Prostate gland (tissue), 2 donors: ENCODE measurements around the gene NGEF. TPM values are rescaled to one million over a fixed set of nuclear protein-coding genes. Genes with fewer than 3 reads are reported as not detected.
"Not testable (repeated sequence)": the region's sequence is repeated elsewhere in the genome, so short reads cannot be mapped to it uniquely, and the experiment has no call there.

Experiments
- DNase-seq: peaks from one replicate; pipeline ENCODE4 v3.0.0-alpha.2; 2019; ENCODE audit warnings: low spot score
- H3K27ac ChIP-seq, 2 donors: fragments of 200-600 bp; sonication (generic); 2 replicates each; pipeline ENCODE4 v1.5.1; 2017 to 2019
- H3K27me3 ChIP-seq: fragments of 200-600 bp; sonication (generic); replicated peaks from 2 replicates; pipeline ENCODE4 v1.5.1; 2019; ENCODE audit not compliant: insufficient read depth
- H3K36me3 ChIP-seq, 2 donors: fragments of 200-600 bp; sonication (generic); 1 replicate in 1 of 2; 2 replicates in 1 of 2; pipeline versions ENCODE4 v1.5.1 to v1.8.1; 2017 to 2019
- H3K4me1 ChIP-seq: fragments of 200-600 bp; sonication (generic); replicated peaks from 2 replicates; pipeline ENCODE4 v1.5.1; 2019
- H3K4me3 ChIP-seq, 2 donors: fragments of 200-600 bp; sonication (generic); 2 replicates each; pipeline ENCODE4 v1.5.1; 2017 to 2019
- H3K9me3 ChIP-seq: fragments of 200-600 bp; sonication (generic); 2 replicates; pipeline ENCODE4 v1.5.1; 2017
- POLR2A ChIP-seq: fragments of 450-650 bp; IDR thresholded peaks from one replicate; pipeline ENCODE4 v1.6.1; 2016; ENCODE audit warnings: antibody characterized with exemption, mild to moderate bottlenecking
- POLR2AphosphoS5 ChIP-seq: sonication (generic); formaldehyde crosslinking; IDR thresholded peaks from one replicate; pipeline ENCODE4 v1.6.1; 2017; ENCODE audit warnings: antibody characterized with exemption
- WGBS: methylation state at CpG from one replicate; pipeline ENCODE4 v1.1.5; 2018; 5-methylcytosine and 5-hydroxymethylcytosine counted together
- intact Hi-C: fragments of 100-400 bp; cut with DNase I; formaldehyde crosslinking; loops from one replicate; pipeline ENCODE4 v1.14.2; 2022
- total RNA-seq, 2 donors: library from RNA; depleted of rRNA; stranded (reverse); fragments of >200 nt; gene quantifications; one replicate each; pipeline ENCODE4 v1.1.0, GENCODE V29; 2016
- TF ChIP-seq, protein P1 (sequence below), 4 experiments: fragments of 200-600 bp in 2 of 4; fragments of 450-650 bp in 2 of 4; sonication (generic) in 2 of 4; IDR thresholded peaks; 1 replicate in 3 of 4; 2 replicates in 1 of 4; pipeline ENCODE4 v1.5.1; 2016 to 2019; ENCODE audit warnings: antibody characterized with exemption in 4 of 4, mild to moderate bottlenecking in 2 of 4, moderate library complexity in 2 of 4

The NGEF gene
- total RNA-seq, 2 donors from 2014 or later, result 2.0 to 19.0 TPM

DNA sequence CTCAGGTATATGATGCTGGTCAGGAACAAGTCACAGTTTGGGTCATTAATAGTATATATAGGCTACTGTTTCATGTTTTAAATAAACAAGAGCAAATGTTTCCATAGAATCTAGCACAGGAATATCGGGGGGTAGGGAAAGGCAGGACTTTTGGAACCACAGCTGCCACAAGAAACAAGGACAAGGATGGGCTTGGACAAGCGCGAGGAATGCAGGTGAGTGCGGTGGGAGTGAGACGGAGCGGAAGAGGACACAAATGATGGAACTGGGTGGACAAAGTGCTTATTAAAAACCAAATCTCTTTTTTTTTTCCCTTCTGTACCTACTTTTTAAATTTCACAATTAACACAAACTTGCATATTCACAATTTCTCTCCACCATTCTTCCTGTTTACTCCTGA is 93.9 kb downstream of the NGEF start:
- Histone ChIP-seq H3K36me3 (no peaks in the 10 kb centered on the region), H3K4me1 (no peaks in the 10 kb centered on the region), H3K4me3 (no peak overlapping the region), H3K27me3 (peaks cover 3% of the 10 kb centered on the region), H3K27ac (no peak overlapping the region), H3K9me3 (no peaks in the 10 kb centered on the region)
- TF ChIP-seq, protein P1, sequence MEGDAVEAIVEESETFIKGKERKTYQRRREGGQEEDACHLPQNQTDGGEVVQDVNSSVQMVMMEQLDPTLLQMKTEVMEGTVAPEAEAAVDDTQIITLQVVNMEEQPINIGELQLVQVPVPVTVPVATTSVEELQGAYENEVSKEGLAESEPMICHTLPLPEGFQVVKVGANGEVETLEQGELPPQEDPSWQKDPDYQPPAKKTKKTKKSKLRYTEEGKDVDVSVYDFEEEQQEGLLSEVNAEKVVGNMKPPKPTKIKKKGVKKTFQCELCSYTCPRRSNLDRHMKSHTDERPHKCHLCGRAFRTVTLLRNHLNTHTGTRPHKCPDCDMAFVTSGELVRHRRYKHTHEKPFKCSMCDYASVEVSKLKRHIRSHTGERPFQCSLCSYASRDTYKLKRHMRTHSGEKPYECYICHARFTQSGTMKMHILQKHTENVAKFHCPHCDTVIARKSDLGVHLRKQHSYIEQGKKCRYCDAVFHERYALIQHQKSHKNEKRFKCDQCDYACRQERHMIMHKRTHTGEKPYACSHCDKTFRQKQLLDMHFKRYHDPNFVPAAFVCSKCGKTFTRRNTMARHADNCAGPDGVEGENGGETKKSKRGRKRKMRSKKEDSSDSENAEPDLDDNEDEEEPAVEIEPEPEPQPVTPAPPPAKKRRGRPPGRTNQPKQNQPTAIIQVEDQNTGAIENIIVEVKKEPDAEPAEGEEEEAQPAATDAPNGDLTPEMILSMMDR (IDR thresholded peaks at IDR 0.05), result no peak
- no peak for TF ChIP-seq POLR2AphosphoS5
- TF ChIP-seq POLR2A, result no peak
- 79% methylated on average over 6 of the region's 6 CpGs for WGBS
- DNase-seq, result no peak
- intact Hi-C loops, result no loop called here

- intact Hi-C loops, result no loop called here
- no peak for DNase-seq
- WGBS, result 68% methylated on average over 2 of the region's 2 CpGs
Measured at GRCh38 chr2:232913903-232914302, 99.2 kb downstream of the NGEF start.

DNA sequence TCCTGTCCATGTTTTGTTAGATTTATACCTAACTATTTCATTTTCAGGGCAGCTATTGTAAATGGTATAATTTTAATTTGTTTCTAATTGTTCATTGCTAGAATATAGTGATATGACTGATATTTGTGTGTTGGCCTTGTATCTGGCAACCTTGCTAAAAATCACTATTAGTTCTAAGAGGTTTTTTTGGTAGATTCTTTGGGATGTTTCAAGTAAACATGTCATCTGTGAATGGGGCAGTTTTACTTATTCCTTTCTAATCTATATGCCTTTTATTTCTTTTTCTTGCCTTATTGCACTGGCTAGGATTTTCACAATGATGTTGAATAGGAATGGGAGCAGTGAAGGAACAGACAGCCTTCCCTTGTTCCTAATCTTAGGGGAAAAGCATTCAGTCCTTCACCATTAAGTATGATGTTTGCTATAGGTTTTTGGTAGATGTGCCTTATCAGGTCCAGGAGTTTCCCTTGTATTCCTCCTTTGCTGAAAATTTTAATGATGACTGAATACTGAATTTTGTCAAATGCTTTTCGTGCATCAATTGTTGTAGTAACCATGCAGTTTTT is 101.3 kb downstream of the NGEF start:
- Histone ChIP-seq H3K9me3 (no peaks in the 10 kb centered on the region), H3K36me3 (no peaks in the 10 kb centered on the region), H3K27me3 (no peaks in the 10 kb centered on the region), H3K27ac (no peak overlapping the region), H3K4me3 (no peak overlapping the region), H3K4me1 (no peaks in the 10 kb centered on the region)
- no peak for TF ChIP-seq POLR2AphosphoS5
- TF ChIP-seq, protein P1 (IDR thresholded peaks at IDR 0.05), result no peak
- TF ChIP-seq POLR2A, result no peak
- no peak for DNase-seq
- 75% methylated on average over 1 of the region's 1 CpG for WGBS
- intact Hi-C loops, result no loop called here

More at GRCh38 chr2:232913903-232914302, 99.2 kb downstream of the NGEF start:
- no peaks in the 10 kb centered on the region for H3K36me3 ChIP-seq
- no peaks in the 10 kb centered on the region for H3K4me1 ChIP-seq
- TF ChIP-seq POLR2AphosphoS5 (no peak), POLR2A (no peak)
- TF ChIP-seq, protein P1 (IDR thresholded peaks at IDR 0.05), result no peak
- H3K4me3 ChIP-seq, result no peak overlapping the region
- H3K9me3 ChIP-seq, result no peaks in the 10 kb centered on the region
- H3K27ac ChIP-seq, result no peak overlapping the region
- H3K27me3 ChIP-seq, result no peaks in the 10 kb centered on the region

DNA sequence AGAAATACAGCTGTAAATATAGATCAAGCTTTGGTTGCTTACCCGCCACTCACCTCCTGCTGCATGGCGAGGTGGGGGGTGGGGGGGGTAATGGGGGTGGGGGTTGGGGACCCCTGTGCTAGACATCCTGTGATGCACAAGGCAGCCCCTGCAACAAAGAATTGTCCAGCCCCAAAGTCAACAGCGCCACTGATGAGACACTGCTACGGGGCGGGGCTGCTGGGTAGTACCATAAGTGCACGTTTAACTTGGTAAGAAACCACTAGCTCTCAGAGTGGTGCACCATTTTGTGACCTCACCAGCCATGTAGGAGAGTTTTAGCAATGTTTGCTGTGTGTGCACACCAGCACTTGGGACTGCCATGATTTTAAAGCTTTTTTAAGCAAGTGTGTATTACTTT is 102.7 kb downstream of the NGEF start:
- WGBS, result 89% methylated on average over 6 of the region's 6 CpGs
- H3K4me3 ChIP-seq, result no peak overlapping the region
- intact Hi-C loops, result no loop called here
- H3K9me3 ChIP-seq, result no peaks in the 10 kb centered on the region
- H3K27me3 ChIP-seq, result no peaks in the 10 kb centered on the region
- no peaks in the 10 kb centered on the region for H3K4me1 ChIP-seq
- no peak overlapping the region for H3K27ac ChIP-seq
- DNase-seq, result no peak
- TF ChIP-seq, protein P1 (IDR thresholded peaks at IDR 0.05), result no peak
- TF ChIP-seq POLR2AphosphoS5, result no peak
- TF ChIP-seq POLR2A, result no peak
- H3K36me3 ChIP-seq, result no peaks in the 10 kb centered on the region

DNA sequence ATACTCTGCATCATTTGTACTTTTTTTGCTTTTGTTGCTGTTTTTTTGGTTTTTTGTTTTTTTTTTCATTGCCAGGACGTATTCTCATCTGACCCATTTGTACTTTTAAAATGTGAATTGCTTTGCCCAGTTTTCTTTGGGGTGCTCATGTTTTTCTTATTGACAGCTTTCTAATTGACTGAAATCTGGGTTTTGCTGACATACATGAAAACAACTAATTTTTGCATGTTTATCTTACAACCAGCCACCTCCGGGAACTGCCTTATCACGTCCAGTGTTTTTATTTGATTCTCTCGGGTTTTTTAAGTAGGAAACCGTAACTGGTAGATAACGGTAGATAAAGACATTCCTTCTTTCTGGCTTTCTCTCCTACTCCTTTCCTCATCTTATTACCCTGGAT is 104.4 kb downstream of the NGEF start:
- TF ChIP-seq POLR2A, result no peak
- TF ChIP-seq, protein P1 (IDR thresholded peaks at IDR 0.05), result no peak
- no peak for TF ChIP-seq POLR2AphosphoS5
- Histone ChIP-seq H3K27me3 (no peaks in the 10 kb centered on the region), H3K9me3 (no peaks in the 10 kb centered on the region), H3K36me3 (no peaks in the 10 kb centered on the region), H3K4me1 (no peaks in the 10 kb centered on the region), H3K4me3 (no peak overlapping the region), H3K27ac (no peak overlapping the region)
- intact Hi-C loops, result no loop called here
- DNase-seq, result no peak
- 24% methylated on average over 6 of the region's 6 CpGs for WGBS

DNA sequence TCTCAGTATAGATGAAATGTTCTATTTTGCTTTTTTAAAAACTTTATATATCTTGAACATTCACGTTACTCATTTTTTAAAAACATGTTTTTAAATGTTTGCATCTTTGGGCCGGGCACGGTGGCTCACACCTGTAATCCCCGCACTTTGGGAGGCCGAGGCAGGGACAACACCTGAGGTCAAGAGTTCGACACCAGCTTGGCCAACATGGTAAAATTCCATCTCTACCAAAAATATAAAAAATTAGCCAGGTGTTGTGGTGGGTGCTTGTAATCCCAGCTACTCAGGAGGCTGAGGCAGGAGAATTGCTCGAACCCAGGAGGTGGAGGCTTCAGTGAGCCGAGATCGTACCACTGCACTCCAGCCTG is 105.4 kb downstream of the NGEF start:
- H3K4me3 ChIP-seq, DNase-seq, H3K27me3 ChIP-seq, H3K4me1 ChIP-seq, intact Hi-C loops, H3K36me3 ChIP-seq, H3K27ac ChIP-seq, H3K9me3 ChIP-seq: not testable (repeated sequence)
- 94% methylated on average over 9 of the region's 9 CpGs for WGBS

DNA sequence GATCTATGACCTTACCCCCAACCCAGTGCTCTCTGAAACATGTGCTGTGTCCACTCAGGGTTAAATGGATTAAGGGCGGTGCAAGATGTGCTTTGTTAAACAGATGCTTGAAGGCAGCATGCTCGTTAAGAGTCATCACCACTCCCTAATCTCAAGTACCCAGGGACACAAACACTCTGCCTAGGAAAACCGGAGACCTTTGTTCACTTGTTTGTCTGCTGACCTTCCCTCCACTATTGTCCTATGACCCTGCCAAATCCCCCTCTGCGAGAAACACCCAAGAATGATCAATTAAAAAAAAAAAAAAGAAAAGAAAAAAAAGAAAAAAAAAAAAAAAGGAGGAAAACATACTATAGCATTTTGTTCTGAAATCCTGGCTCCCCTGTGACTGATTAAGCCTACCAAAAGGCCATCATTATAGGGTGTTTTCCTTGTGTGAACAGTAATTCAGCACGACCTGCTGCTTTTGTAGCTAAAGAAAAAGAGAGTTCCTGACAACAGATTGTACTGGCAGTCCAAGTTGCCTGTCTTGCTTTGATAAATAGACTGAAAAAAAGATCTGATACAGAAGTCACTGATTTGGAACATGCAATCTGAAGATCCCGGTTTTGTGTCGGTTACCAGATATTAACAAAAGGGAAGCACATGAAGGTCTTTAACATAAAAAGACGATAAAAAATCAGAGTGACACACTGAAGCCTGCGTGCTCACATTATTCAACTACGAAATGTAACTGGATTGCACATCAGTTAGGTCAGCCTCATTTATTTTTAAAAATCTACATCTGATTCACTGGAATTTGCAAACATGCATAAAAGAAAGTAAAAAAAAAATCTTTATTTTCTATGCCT is 106.0 kb downstream of the NGEF start:
- H3K27ac ChIP-seq, H3K4me1 ChIP-seq, H3K27me3 ChIP-seq, H3K4me3 ChIP-seq, intact Hi-C loops, H3K9me3 ChIP-seq, DNase-seq, H3K36me3 ChIP-seq: not testable (repeated sequence)
- WGBS, result 62% methylated on average over 10 of the region's 10 CpGs
